Endodermal cell (in vitro differentiated cells): ENCODE results near the gene UBE2G2. TPM values are rescaled to one million over a fixed set of nuclear protein-coding genes. Genes with fewer than 3 reads are reported as not detected.

Source experiments
- DNase-seq: peaks from one replicate; pipeline ENCODE4 v3.0.0-alpha.2; 2017
- H3K27ac ChIP-seq: 2 replicates; pipeline ENCODE4 v1.5.1; 2013; ENCODE audit warnings: mild to moderate bottlenecking, low read depth, low read length, moderate library complexity
- H3K27me3 ChIP-seq: 2 replicates; pipeline ENCODE4 v1.6.1; 2013; ENCODE audit warnings: mild to moderate bottlenecking, low read length, moderate library complexity; ENCODE audit not compliant: insufficient read depth, control insufficient read depth, poor library complexity, severe bottlenecking
- H3K36me3 ChIP-seq: 2 replicates; pipeline ENCODE4 v1.7.0; 2013; ENCODE audit warnings: mild to moderate bottlenecking, low read length, moderate library complexity; ENCODE audit not compliant: control insufficient read depth, insufficient read depth
- H3K4me1 ChIP-seq: one replicate; pipeline ENCODE4 v1.7.0; 2013; ENCODE audit warnings: low read length; ENCODE audit not compliant: control insufficient read depth, insufficient read depth
- H3K4me3 ChIP-seq: 2 replicates; pipeline ENCODE4 v1.5.1; 2013; ENCODE audit warnings: mild to moderate bottlenecking, low read length, moderate library complexity
- H3K9ac ChIP-seq: 2 replicates; pipeline ENCODE4 v1.6.1; 2013; ENCODE audit warnings: mild to moderate bottlenecking, low read length, moderate library complexity; ENCODE audit not compliant: poor library complexity, severe bottlenecking; ENCODE audit errors: extremely low read depth
- H3K9me3 ChIP-seq: 2 replicates; pipeline ENCODE4 v1.6.1; 2013; ENCODE audit warnings: mild to moderate bottlenecking, low read length, moderate library complexity; ENCODE audit not compliant: control insufficient read depth
- H3K27ac Mint-ChIP-seq: 2 replicates; pipeline ENCODE4 v1.8.0; 2020; ENCODE audit warnings: mixed read lengths
- H3K27me3 Mint-ChIP-seq: 2 replicates; pipeline ENCODE4 v1.8.0; 2021; ENCODE audit warnings: mild to moderate bottlenecking, mixed read lengths; ENCODE audit not compliant: insufficient read depth
- H3K36me3 Mint-ChIP-seq: 2 replicates; pipeline ENCODE4 v1.8.0; 2020; ENCODE audit warnings: low read depth, mixed read lengths
- H3K4me1 Mint-ChIP-seq: 2 replicates; pipeline ENCODE4 v1.8.0; 2020; ENCODE audit warnings: mixed read lengths
- H3K4me3 Mint-ChIP-seq: 2 replicates; pipeline ENCODE4 v1.8.0; 2020; ENCODE audit warnings: mild to moderate bottlenecking, moderate library complexity, mixed read lengths
- H3K9me3 Mint-ChIP-seq: 2 replicates; pipeline ENCODE4 v1.8.0; 2020; ENCODE audit warnings: mild to moderate bottlenecking, mixed read lengths
- WGBS, 2 experiments: methylation state at CpG; one replicate each; pipeline versions ENCODE4 v1.1.5 to v1.1.7; 2013; ENCODE audit warnings: missing lambda C conversion rate in 2 of 2, mixed read lengths in 1 of 2; ENCODE audit not compliant: insufficient coverage in 1 of 2, insufficient read length in 1 of 2; 5-methylcytosine and 5-hydroxymethylcytosine counted together
- long read RNA-seq, 4 experiments: library from polyadenylated mRNA in 2 of 4; library from RNA in 1 of 4; library from capped mRNA in 1 of 4; stranded (forward) in 3 of 4; unstranded in 1 of 4; transcript quantifications; one replicate each; pipeline ENCODE4 v2.0.0, GENCODE V29; 2020 to 2021; ENCODE audit warnings: inconsistent platforms in 1 of 4
- polyA plus RNA-seq, 2 experiments: library from polyadenylated mRNA; stranded (reverse); fragments of 50-300 nt; gene quantifications; one replicate each; pipeline ENCODE4 v1.2.3, GENCODE V29; 2013
- total RNA-seq, 2 donors: library from RNA; stranded (reverse); fragmentation: NEBNext Ultra II Directional in 1 of 2; extraction: Animal tissue kit (Norgen Biotek cat#: 25700) in 1 of 2; gene quantifications; 2 replicates in 1 of 2; 3 replicates in 1 of 2; pipeline ENCODE4 v1.2.1, GENCODE V29; 2021
- TF ChIP-seq, protein P1 (sequence below): fragments of 200-600 bp; sonication (generic); conservative IDR thresholded peaks from 2 replicates; pipeline ENCODE4 v1.5.0; 2021; ENCODE audit warnings: antibody characterized with exemption, mild to moderate bottlenecking

The UBE2G2 gene, protein sequence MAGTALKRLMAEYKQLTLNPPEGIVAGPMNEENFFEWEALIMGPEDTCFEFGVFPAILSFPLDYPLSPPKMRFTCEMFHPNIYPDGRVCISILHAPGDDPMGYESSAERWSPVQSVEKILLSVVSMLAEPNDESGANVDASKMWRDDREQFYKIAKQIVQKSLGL
- total RNA-seq: 10 to 100 TPM; 84.0 to 84.8 TPM
- polyA plus RNA-seq (2013, experiment 1 of 2): 75.0 TPM
- 63.5 TPM for polyA plus RNA-seq (2013, experiment 2 of 2)
- long read RNA-seq, experiment 1, full-length matches to known transcripts: 8 of 22 reads
- long read RNA-seq, experiment 1, partial matches to known transcripts: 0 of 22 reads
- long read RNA-seq, experiment 1, other reads (novel, unspliced or antisense): 14 of 22 reads
- long read RNA-seq, experiment 2, full-length matches to known transcripts: 109 of 135 reads
- long read RNA-seq, experiment 2, partial matches to known transcripts: 15 of 135 reads
- long read RNA-seq, experiment 2, other reads (novel, unspliced or antisense): 11 of 135 reads
- long read RNA-seq, experiment 3, full-length matches to known transcripts: 231 of 246 reads
- long read RNA-seq, experiment 3, partial matches to known transcripts: 1 of 246 reads
- long read RNA-seq, experiment 3, other reads (novel, unspliced or antisense): 14 of 246 reads
- long read RNA-seq, experiment 4, full-length matches to known transcripts: 49 of 68 reads
- long read RNA-seq, experiment 4, partial matches to known transcripts: 1 of 68 reads
- long read RNA-seq, experiment 4, other reads (novel, unspliced or antisense): 18 of 68 reads

DNA sequence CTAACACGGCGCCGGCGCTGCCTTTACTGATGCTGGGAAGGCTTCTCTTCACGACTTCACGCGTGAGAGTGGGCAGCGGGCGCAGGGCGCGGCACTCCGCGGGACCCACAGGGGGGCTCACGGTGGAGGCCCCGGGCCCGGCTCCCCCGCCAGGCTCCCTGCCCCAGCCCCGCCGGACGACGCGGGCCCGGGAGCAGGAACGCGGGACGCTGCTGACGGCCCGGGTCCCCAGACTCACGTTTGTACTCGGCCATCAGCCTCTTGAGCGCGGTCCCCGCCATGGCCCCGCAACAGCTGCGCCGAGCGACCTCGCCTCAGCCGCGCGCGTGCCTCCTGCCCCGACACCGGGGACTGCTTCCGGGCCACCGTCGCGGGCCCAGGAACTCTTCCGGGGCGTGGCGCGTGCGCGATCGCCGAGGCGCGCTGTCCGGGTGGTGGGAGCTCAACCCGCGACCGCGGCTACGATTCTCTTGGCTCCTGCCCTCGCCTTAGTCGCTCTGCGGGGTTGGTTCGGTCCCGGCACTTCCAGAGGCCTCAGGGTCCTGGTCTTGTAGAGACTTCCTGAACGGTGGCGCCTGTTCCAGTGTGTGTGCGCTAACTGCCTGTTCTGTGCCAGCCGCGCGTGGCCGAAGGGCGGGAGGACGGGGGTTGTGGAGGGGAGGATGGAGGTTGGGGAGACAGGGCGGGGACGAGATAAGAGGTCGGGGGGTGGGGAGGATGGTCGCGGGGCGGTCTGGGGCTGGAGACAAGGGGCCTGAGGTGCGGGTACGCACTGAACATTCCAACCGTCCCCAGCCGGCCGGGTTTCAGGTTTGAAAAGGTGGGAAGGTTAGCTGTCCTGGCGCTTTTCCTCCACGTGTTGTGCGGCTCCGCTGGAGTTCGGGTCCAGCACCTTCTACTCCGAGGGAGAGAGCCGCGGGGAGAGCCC lies at the start of gene UBE2G2:
TSS of gene UBE2G2 (minus strand) at position 353 of the 928 bp plus-strand sequence. CDS start at position 281, 72 bp downstream.
- H3K27ac Mint-ChIP-seq: peak within 1 kb of the TSS; percentile 92
- H3K9me3 Mint-ChIP-seq: no peaks in the 10 kb centered on the region
- H3K27ac ChIP-seq: peak within 1 kb of the TSS; percentile 61
- peaks cover 22% of the 10 kb centered on the region for H3K4me1 Mint-ChIP-seq
- peak; percentile 91 for DNase-seq
- WGBS, 2 experiments: 0 to 1% methylated on average over 38 to 97 of the region's 97 CpGs
- peaks cover 5% of the 10 kb centered on the region for H3K9me3 ChIP-seq
- TF ChIP-seq, protein P1, sequence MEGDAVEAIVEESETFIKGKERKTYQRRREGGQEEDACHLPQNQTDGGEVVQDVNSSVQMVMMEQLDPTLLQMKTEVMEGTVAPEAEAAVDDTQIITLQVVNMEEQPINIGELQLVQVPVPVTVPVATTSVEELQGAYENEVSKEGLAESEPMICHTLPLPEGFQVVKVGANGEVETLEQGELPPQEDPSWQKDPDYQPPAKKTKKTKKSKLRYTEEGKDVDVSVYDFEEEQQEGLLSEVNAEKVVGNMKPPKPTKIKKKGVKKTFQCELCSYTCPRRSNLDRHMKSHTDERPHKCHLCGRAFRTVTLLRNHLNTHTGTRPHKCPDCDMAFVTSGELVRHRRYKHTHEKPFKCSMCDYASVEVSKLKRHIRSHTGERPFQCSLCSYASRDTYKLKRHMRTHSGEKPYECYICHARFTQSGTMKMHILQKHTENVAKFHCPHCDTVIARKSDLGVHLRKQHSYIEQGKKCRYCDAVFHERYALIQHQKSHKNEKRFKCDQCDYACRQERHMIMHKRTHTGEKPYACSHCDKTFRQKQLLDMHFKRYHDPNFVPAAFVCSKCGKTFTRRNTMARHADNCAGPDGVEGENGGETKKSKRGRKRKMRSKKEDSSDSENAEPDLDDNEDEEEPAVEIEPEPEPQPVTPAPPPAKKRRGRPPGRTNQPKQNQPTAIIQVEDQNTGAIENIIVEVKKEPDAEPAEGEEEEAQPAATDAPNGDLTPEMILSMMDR: no peak
- peaks cover 69% of the 10 kb centered on the region for H3K36me3 ChIP-seq
- peak within 1 kb of the TSS; percentile 87 for H3K4me3 Mint-ChIP-seq
- H3K27me3 ChIP-seq: no peaks in the 10 kb centered on the region
- peak within 1 kb of the TSS; percentile 85 for H3K9ac ChIP-seq
- peaks cover 45% of the 10 kb centered on the region for H3K36me3 Mint-ChIP-seq
- no peaks in the 10 kb centered on the region for H3K4me1 ChIP-seq
- peak within 1 kb of the TSS; percentile 99 for H3K4me3 ChIP-seq
- no peaks in the 10 kb centered on the region for H3K27me3 Mint-ChIP-seq

DNA sequence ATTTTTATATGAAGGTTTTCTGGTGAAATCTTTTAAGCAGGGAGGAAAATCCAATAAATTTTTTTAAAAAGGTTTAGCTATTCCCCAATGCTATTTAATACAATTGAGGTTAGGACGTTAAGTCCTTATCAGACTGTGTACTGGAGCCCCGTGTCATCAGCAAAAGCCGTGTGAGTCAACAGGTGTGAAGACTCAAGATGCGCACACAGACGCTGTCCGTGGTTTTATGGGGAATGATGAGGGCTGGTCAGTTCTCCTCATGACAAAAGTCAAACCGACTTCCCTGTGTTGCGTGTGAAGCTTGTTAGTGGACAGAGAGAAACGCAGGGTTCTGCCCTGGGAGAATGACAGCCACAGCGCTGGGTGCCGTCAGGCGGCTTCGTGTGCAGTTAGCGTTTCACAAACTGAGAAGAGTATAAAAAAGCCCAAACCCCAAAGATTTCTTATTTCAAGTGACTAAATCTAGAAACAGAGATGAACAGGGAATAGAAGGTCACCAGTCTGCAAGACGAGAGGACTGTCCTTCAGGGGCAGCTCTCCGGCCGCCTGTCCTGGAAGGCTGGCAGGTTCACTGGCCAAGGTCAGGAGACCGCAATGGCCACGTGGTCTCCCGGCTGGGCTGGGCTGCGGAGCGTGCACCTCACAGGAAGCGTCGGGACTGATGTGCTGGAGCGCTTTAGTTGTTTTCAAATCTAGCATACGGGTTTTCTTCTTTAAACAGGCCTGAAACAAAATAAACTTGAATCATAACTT lies 49.5 kb upstream of the UBE2G2 start:
- Mint-ChIP-seq H3K4me1 (peaks cover 4% of the 10 kb centered on the region), H3K9me3 (no peaks in the 10 kb centered on the region), H3K27ac (no peak overlapping the region), H3K4me3 (no peak overlapping the region), H3K36me3 (peaks cover 69% of the 10 kb centered on the region), H3K27me3 (no peaks in the 10 kb centered on the region)
- Histone ChIP-seq H3K27ac (no peak overlapping the region), H3K36me3 (peaks cover 62% of the 10 kb centered on the region), H3K4me1 (no peaks in the 10 kb centered on the region), H3K27me3 (no peaks in the 10 kb centered on the region), H3K9ac (no peak overlapping the region), H3K4me3 (no peak overlapping the region), H3K9me3 (no peaks in the 10 kb centered on the region)
- WGBS, 2 experiments: 96 to 98% methylated on average over 26 of the region's 26 CpGs
- DNase-seq: no peak
- TF ChIP-seq, protein P1: no peak
